ENCODE data around the gene FRMD4A.
"Not testable (repeated sequence)": the region's sequence is repeated elsewhere in the genome, so short reads cannot be mapped to it uniquely, and the experiment has no call there.

FRMD4A gene

DNA sequence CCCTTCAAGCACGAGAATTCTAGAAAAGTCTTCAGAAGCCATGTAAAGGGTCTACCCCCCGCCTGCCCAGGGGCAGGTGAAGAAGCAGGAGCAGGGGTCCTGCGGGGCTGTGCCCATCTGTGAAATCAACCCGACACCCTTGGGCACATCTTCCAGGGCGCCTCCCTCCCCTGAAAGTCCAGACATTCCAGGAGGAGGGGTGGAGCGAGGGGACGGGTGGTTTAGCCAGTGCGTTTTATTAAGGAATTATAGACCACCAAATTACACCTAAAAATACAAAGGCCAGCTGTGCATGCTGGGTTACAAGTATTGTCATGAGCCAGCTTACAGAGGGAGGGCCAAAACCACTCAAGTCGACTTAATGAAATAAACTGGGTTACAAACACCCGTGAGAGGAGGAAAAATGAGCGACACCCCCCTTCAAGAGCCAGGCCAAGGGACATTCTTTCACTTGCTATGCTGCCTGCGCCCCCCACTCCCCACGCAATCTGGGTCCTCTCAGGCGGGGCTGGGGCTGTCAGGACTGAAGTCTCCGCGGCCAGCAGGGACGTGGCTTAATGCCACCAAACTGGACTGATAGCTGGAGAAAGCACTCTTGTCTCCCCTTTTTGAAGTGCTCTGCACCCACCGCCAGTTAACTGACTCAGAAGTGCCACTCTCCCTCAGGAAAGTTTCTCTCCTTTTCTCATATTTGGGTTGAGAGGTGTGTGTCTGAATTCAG, 360.3 kb downstream of the FRMD4A start:
- no peak for DNase-seq

DNA sequence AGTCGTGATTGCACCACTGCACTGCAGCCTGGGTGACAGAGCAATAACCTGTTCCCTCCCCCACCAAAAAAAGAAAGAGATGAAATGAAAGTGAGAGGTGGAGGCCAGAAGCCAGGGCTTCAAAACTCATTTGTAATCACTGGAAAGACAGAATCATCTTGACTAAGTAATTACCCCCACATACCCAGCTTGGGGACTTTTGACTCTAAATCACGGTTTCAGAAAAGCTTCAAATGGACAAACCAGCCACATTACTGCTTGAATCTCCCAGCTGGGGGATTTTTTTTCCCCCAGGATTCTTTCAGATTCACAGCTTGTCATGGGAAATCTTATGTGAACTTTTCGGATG, 361.0 kb downstream of the FRMD4A start:
- peak; percentile 47 for DNase-seq

DNA sequence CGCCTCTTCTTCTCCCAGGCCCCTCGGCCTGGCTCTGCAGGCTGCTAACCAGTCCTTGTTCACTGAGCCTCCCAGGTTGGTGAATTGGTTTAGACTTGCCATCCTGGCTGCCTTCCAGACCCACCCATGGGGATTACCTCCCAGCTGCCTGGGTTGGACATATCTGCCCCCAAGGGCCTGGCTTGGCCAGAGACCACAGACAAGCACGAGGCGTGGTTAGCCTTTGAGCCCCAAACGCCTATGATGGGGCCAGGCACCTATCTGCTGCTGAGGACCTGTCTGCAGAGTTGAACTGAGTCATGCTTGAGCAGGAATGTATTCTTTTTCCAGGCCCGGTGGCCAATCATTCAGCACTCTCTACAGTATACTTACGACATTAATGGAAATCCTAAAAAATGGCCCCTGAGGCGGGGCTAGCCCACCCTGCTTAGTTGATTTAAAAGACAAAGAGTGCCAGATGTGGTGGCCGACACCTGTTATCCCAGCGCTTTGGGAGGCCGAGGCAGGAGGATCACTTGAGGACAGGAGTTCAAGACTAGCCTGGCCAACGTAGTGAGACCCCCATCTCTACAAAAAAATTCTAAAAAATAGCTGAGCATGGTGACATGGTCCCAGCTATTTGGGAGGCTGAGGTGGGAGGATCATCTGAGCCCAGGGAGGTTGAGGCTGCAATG, 361.5 kb downstream of the FRMD4A start:
- DNase-seq: no peak

DNA sequence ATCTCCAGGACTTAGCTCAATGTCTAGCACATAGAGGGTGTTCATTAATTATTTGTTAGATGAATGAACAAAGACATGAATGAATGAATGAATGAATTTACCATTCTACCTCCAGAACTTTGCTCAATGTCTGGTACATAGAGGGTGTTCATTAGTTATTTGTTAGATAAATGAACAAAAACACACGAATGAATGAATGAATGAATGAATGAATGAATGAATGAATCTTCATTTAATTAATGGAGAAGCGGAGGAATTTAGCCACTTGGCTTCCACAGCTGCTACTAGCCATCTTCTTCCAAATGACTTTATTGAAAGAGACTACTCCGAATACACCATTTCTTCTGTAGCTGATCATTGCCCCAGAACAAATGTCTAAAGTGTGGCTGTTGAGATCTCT, 368.9 kb downstream of the FRMD4A start:
- DNase-seq: no peak

DNA sequence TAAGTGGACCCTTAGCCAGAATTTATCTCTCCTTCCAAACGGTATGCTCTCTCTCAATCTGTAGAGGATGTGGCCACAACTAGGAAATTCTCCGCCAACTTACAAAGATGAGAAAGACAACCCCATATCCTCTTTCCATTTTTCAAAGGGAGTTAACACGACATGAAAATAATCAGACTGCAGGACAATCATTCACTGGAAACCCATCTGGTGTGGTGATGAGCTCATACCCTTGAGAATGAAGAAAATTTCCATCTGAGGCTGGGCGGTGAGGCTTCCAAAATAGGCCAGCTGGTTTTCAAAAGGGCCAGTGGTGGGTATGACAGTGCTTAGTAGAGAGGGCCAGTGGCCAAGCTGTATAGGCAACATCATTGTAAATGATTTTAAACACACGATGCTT, 369.6 kb downstream of the FRMD4A start:
- no peak for DNase-seq

DNA sequence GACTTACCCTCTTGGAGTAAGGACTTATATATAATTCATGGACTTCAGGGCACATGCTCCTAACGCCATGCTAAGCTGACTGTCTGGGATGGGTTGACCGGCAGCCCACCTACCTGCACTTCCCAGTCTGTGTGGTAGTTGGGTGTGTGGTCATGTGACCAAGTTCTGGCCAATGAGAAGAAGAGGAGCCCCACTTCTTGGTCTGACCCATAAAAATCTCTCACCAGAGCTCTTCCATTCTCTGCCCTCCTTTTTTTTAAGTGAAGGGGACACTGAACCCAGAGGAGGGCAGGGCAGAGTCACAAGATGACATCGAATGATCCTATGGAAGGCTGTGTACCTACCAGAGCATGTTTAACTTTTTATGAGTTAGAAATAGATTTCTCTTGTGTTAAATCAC, 370.1 kb downstream of the FRMD4A start:
- DNase-seq: no peak

DNA sequence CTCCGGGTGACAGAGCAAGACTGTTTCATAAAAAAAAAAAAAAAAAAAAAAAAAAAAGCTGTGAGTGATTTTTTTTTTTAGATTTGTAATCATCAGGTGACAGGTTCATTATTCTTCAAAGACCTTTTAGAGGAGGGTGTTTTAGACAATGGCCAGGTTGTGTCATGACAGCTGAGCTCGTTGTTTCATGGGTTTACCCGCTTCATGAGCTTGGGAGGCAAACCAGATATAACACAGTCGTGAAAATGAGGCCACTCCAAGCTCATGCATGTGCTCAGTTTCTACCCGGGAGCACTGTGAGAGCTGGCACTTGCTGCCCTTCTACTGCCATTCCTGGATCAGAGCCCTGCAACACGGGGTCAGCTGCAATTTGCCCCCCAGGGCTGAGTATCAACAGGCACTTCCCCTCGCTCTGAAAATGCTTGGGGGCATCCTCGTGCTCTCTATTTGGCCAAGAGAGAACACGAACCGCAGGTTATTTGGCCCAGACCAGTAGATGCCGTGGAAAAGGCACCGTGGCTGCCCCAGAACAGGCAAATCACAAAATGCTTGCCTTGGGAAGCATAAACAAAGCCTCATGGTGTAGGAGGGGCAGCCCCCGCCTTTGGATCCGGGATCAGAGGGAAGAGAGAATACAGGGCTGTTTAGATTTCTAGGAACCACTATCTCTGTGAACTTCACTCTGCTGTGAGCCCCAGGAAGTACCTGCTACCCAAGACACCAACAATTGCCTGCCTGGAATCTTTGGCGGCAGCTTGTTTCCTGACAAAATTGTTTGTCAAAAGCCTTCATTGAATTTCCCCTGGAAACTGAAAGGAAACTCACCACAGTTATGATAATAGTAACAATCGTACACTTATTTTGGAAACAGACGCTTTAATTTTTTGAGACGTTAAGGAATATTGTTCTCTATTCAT, 371.0 kb downstream of the FRMD4A start:
- DNase-seq: no peak

DNA sequence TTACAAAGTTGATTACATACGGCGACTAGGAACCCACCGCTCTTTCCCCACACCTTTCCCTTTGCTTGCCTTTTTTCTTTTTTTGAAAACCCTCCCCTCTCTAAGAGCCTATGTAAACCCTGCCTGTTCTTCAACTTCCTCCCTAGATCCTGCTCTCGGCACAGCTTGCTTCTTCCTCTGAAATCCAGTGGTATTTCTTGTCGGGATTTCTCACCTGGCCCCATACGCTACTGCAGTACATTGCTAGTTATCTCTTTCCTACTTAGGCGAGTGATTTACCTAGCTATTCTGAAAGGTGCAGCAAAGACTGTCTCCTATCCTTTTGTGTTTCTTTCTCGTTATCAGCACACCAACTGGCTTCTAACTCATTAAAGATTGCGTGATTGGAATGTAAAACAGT, 372.9 kb downstream of the FRMD4A start:
- no peak for DNase-seq

DNA sequence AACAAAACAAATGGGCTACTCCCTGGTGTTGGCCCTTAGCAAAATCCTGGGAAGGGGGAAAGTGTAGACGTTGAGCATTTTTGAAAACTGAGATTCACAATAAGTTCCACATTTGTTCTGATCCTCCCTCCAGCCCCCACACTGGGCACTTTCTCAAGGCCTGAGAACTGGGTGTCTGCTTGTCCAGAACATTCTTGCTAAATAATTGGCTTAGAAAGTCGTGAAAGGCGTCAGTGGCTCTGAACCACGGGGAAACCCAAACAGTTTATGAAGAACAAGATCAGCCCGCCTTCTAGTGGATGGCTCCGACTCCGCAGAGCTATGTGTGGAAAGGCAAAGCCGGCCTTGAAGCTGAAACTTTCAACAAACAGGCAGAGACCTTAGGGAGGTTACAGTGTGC, 373.9 kb downstream of the FRMD4A start:
- no peak for DNase-seq

DNA sequence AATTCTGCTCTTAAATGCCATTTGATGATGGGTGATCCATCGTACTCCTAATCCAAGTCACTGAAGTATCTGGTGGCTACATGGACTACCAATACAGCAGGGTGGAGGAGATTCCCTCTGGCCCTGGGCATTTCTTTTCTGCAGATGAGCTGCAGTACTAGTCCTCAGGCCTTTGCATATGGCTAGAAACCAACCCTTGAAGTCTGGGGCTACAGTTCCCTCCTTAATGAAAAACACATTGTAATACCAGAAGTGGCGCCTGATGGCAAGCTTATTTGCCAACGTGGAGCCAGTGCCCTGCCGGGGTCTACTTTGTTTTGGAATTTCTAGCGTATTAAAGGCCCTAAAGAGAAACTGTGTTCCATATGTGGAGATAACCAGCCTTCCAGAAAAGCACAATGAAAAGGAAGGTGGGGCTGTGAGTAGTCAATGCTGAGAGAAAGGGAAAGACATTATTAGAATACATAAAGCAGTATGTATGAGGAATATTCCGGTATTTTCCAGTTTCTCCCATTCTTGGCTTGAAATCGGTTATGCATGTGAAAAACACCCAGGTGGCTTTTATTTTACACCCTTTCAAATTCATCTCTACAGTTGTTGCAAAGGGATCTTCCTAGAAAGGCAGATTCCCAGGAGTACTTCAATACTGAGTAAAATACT, 375.2 kb downstream of the FRMD4A start:
- DNase-seq: no peak

DNA sequence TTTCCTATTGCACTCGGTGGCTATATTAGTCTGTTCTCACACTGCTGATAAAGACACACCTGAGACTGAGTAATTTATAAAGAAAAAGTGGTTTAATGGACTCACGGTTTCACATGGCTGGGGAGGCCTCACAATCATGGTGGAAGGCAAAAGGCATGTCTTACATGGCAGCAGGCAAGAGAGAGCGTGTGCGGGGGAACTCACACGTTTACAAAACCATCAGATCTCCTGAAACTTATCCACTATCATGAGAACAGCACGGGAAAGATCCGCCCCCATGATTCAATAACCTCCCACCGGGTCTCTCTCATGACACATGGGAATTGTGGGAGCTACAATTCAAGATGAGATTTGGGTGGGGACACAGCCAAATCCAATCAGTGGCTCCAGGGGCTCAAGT, 376.5 kb downstream of the FRMD4A start:
- DNase-seq: not testable (repeated sequence)

DNA sequence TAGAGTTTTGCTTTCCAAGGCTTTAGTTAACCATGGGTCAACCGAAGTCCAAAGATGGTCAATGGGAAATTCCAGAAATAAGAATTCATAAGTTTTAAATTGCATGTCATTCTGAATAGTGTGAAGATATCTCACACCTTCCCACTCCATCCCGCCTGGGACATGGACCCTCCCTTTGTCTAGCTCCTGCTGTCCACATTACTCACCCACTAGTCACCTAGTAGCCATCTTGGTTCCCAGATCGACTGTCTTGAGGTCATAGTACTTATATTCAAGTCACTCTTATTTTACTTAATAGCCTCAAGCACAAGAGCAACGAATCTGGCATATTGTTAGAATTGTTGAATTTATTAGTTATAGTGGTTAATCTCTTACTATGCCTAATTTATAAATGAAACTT, 377.4 kb downstream of the FRMD4A start:
- DNase-seq: no peak

DNA sequence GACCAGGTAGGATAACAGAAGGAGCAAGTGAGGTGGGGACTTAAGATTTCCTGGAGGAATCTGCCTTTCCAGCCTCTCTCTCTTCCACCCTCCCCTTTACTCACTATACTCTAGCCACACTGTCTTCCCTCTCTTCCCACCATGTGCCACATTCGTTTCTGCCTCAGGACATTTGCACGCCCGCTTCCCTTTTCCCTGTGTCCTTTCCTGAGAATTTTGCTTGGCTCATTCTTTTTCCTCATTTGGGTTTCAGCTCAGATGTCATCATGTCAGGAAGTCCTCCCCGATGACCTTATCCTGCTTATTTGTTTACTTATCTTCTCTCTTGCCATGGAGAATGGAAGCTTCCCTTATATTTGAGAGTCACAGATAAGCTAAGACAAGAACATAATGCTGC, 380.2 kb downstream of the FRMD4A start:
- no peak for DNase-seq

DNA sequence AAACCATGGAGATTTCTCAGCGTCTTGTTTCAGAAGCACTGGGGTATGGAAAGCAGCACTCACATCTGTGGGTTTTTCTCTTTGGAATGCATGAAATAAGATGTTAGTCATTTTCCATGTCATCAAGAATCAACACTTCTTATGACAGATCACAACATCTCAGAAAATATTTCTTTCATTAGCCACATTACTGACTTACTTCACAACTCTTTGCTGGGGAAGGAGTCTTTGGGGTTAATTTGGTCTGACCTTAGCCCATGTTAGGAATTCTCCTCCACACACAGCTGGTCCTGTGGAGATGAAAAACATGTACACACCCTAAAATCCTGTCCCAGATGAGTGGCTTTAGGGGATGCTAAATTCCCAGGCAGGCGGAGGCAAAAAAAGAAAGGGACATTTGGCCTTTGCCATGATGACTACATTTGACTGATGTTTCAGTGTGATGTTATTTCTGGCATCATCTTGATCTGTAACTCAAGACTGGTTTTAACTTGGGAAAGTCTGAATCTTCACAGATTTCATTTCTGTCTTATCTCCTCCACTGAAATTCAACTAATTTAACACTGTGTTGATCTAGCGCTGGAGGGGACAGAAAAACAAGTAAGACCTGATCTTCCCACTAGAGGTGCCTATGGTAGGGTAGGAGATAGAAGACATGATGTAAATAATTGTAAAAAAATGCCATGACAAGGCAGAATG, 380.7 kb downstream of the FRMD4A start:
- DNase-seq: no peak

DNA sequence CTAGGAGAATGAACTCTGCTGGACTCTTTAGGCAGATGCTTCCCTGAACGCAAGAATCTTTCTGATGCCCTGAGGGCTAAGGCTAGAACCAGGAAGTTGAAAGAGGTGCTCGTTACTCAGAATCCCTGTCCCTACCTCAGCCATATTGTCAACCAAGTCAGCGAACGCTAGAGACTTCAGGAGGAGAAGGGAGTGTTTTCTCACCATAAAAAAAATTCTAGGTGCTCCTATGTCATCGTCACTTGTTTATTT, 384.6 kb downstream of the FRMD4A start:
- no peak for DNase-seq

DNA sequence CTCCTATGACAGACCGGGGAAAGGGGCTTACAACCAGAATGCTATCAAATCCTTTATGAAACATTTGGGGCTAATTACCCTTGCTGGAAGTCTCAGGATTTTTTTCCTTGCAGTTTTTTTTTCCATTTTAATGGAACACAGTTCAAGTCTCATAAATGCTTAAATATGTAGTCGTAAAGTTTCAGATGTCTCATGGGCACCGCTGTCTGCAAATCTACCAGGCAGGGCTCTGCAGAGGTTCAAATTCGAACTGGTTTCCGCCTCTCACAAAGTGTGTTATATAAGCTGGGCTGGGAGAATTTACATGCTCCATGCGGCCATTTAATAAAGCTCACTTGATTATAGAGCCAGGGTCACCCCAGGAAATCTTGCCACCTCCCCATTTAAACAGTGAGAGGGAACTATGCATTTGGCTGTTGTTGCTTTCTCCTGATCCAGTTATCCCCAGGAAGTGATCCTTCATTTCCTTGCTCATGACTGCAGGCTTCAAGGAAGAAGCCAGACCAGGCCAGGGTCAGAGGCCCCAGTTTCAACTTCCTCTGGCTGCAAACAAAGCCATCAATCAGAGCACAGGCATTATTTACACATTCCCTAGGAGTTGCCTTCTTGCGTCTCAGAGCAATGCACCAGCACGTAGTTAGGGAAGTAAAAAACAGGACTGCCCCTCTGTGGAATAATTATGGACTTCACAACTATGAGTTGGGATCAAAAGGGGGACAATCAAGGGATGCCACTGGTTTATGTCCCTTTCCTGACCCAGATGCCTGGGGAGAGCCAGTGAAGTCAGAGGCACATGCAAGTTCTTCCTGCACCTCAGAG, 385.1 kb downstream of the FRMD4A start:
- no peak for DNase-seq

DNA sequence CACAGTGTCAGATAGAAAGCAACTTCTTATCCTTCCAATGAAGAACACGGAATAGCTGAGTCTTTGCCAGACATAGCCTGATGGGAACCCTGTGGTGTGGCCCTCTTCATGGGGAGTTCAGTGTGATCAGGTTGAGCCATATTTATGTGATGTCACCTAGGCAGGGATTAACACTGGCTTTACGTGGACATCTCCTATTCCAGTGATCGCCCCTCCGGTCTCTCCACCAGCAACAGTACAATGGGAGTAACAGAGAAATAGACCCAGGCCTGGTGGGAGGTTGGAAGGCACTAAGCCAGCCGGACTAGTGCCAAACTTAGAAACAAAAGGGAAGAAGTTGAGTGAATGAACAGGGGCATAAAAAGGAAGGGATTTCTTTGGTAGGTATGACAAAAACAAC, 385.9 kb downstream of the FRMD4A start:
- DNase-seq: no peak

DNA sequence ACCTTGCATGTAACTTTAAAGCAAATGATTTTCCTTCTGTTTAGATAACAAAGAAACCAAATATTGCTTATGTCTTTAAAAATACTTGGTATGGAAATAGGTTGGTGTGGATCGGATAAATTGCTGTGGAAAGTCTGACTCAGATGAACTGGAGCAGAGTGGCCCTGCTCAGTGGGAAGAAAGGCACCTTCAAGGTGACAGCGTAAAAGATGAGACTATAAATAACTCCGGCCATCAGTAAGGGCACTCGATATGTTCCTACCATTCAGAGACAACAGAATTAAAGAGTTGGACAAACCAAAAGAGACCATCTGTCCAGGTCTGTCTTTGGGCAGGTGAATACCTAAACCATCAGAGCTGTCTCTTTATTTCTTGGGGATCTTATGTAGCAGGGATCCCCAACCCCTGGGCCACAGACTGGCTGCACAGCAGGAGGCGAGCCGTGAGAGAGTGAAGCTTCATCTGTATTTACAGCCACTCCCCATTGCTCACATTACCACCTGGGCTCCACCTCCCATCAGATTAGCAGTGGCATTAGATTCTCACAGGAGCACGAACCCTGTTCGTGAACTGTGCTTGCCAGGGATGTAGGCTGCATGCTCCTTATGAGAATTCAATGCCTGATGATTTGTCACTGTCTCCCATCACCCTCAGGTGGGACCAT, 386.9 kb downstream of the FRMD4A start:
- DNase-seq: no peak

DNA sequence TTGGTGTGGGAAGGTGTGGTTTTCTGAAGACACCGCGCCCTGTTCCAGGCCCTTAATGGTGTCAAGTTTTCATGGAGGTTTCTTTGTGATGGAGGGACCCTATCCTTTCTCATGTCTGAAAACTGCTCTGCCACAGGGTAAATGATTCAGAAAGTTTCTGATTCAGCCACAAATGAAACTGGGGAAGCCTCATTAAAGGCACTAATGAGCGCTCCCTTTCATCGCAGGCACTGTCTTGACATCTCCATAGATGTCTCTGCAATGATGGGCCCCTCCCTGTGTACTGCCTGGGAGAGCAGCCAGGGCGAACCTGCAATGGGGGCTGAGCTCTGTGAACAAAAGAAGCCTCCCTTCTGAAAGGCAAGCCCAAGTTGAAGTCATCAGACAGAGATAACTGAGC, 388.7 kb downstream of the FRMD4A start:
- peak; percentile 24 for DNase-seq

DNA sequence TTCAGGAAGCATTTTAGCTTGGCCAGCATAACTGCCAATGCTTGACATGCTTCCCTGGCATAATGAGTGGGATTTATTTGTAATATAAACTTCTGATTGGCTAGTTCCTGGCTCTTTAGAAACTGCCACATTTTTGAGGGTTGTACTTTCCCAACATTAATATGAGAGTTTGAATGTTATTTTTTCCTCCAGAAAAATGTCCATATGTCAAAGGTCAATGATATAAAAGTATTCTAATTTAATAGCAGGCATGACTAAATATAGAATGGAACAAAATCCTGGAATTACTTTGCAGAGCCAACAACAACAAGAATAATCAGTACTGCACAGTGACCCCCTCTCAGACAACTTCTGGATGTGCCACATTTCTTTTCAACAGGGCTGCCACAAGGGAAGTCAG, 391.3 kb downstream of the FRMD4A start:
- DNase-seq: no peak

DNA sequence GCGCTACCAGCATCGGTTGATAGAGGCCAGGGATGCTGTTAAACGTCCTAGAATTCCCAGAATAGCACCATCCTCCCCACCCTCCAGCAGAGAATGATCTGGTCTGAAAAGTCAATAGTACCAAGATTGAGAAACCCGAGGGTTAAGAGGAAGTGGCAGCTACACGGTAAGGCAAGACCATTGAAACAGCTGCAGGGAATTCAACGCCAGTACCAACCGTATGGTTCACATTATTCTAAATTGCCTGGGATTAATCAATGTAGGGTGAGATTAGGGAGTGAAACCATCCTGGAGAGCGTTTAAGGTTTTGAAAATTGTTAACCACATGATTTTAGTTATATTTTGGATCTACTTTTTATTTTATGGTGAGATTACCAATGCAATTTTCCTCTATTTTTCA, 391.8 kb downstream of the FRMD4A start:
- DNase-seq: no peak

DNA sequence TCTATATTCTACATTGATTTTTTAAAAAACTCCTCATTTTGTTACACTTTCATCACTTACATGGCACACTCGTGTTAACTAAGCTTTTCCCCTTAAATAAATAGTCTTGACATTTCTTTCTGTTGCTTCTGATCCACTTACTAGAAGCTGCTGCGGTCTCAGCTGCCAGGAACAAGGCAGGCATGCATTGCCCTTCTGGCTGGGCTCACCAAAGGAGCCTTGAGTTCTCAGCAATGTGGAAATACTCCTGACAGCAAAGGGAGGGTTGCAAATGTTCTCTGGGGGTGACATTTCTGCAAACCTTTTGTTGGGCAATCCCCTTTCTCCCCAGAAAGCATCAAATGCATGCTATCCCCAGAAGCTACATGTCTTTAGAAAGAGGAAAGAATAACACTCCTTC, 393.9 kb downstream of the FRMD4A start:
- DNase-seq: no peak
